Activated CD8-positive, alpha-beta T cell treated with anti-CD3 and anti-CD28 coated beads for 36 hours (primary cell): ENCODE data around the gene MRAP2. TPM values are rescaled to one million over a fixed set of nuclear protein-coding genes. Genes with fewer than 3 reads are reported as not detected.

Experiments
- ATAC-seq: fragments of 200-7000 bp; cut with Tn5 transposase; one replicate; pipeline ENCODE4 v1.10.0; 2021; ENCODE audit warnings: mild to moderate bottlenecking, moderate library complexity
- CTCF ChIA-PET: fragments of 350-600 bp; sonication (Branson Sonifier 250); formaldehyde crosslinking; loops from one replicate; lab custom pipeline; 2021; ENCODE audit warnings: antibody characterized with exemption; lab: Charles Lee
- POLR2A ChIA-PET: fragments of 350-600 bp; sonication (Branson Sonifier 250); formaldehyde crosslinking; loops from one replicate; lab custom pipeline; 2021; ENCODE audit warnings: antibody characterized with exemption; lab: Charles Lee
- DNase-seq: peaks from one replicate; pipeline ENCODE4 v3.0.0-alpha.2; 2020
- H3K27ac Mint-ChIP-seq: one replicate; pipeline ENCODE4 v1.8.0; 2021; ENCODE audit warnings: mild to moderate bottlenecking, mixed read lengths
- H3K27me3 Mint-ChIP-seq: one replicate; pipeline ENCODE4 v1.8.0; 2021; ENCODE audit warnings: mixed read lengths
- H3K36me3 Mint-ChIP-seq: one replicate; pipeline ENCODE4 v1.8.0; 2021; ENCODE audit warnings: low read depth, mixed read lengths
- H3K4me1 Mint-ChIP-seq: one replicate; pipeline ENCODE4 v1.8.0; 2021; ENCODE audit warnings: low read depth, mixed read lengths
- H3K4me3 Mint-ChIP-seq: one replicate; pipeline ENCODE4 v1.8.0; 2021; ENCODE audit warnings: mild to moderate bottlenecking, moderate library complexity, mixed read lengths
- H3K9me3 Mint-ChIP-seq: one replicate; pipeline ENCODE4 v1.8.0; 2021; ENCODE audit warnings: mixed read lengths
- intact Hi-C: fragments of 100-400 bp; cut with micrococcal nuclease; formaldehyde crosslinking; loops from one replicate; pipeline ENCODE4 v1.10.0; 2022
- total RNA-seq, 2 experiments: library from RNA; stranded (reverse); gene quantifications; one replicate each; pipeline ENCODE4 v1.2.3, GENCODE V29; 2021
- TF ChIP-seq, protein P1 (sequence below): fragments of 200-600 bp; IDR thresholded peaks from one replicate; pipeline ENCODE4 v1.8.0; 2022; ENCODE audit warnings: antibody characterized with exemption, mild to moderate bottlenecking

MRAP2 gene
- total RNA-seq, 2 experiments from 2014 or later = not detected

DNA sequence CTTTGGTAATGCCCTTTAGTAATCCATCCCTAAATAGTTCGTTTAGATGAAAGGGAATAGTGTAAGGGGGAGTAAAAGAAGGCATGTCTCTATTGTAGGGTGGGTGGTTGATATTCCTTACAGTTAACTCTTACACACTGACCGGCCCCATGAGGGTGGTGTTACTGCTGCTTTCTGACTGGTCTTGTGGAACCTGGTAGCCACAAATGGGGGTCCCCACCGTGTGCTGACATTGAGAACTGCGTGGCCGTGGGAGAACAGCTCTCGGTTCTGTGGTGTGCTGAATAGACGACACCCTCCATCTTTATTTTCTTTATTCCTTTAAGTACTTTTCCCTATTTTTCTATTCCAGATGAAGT lies 19.3 kb downstream of the MRAP2 start:
- ATAC-seq (no peak), DNase-seq (no peak)
- H3K27me3 Mint-ChIP-seq = peaks cover 4% of the 10 kb centered on the region
- no peak overlapping the region for H3K27ac Mint-ChIP-seq
- no peaks in the 10 kb centered on the region for H3K36me3 Mint-ChIP-seq
- POLR2A ChIA-PET = no interaction called here
- CTCF ChIA-PET = no interaction called here
- TF ChIP-seq, protein P1, sequence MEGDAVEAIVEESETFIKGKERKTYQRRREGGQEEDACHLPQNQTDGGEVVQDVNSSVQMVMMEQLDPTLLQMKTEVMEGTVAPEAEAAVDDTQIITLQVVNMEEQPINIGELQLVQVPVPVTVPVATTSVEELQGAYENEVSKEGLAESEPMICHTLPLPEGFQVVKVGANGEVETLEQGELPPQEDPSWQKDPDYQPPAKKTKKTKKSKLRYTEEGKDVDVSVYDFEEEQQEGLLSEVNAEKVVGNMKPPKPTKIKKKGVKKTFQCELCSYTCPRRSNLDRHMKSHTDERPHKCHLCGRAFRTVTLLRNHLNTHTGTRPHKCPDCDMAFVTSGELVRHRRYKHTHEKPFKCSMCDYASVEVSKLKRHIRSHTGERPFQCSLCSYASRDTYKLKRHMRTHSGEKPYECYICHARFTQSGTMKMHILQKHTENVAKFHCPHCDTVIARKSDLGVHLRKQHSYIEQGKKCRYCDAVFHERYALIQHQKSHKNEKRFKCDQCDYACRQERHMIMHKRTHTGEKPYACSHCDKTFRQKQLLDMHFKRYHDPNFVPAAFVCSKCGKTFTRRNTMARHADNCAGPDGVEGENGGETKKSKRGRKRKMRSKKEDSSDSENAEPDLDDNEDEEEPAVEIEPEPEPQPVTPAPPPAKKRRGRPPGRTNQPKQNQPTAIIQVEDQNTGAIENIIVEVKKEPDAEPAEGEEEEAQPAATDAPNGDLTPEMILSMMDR = no peak
- H3K9me3 Mint-ChIP-seq = no peaks in the 10 kb centered on the region
- H3K4me3 Mint-ChIP-seq = no peak overlapping the region
- intact Hi-C loops = no loop called here
- no peaks in the 10 kb centered on the region for H3K4me1 Mint-ChIP-seq

DNA sequence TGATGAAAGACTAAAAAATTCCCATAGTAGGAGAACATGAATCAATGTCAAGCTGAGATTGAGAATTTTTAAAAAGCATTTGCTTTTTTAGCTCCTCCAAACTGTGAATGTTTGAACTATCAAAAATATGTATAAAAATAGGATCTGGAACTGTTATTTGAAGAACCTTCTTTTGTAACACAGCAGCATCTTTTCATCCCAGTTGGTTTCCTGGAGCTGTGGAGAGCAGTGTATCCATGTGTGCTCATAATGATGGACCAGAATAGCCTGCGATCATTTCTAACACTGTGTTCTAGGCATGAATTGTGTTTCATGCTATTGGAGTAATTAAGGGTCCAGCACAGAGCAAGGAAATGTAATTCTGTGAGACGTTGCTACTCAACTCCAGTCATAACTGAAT lies 22.1 kb downstream of the MRAP2 start:
- DNase-seq (no peak), ATAC-seq (no peak)
- H3K27ac Mint-ChIP-seq = no peak overlapping the region
- no peaks in the 10 kb centered on the region for H3K9me3 Mint-ChIP-seq
- H3K36me3 Mint-ChIP-seq = no peaks in the 10 kb centered on the region
- POLR2A ChIA-PET = no interaction called here
- H3K27me3 Mint-ChIP-seq = peaks cover 1% of the 10 kb centered on the region
- intact Hi-C loops = no loop called here
- CTCF ChIA-PET = no interaction called here
- no peak overlapping the region for H3K4me3 Mint-ChIP-seq
- TF ChIP-seq, protein P1 = no peak
- no peaks in the 10 kb centered on the region for H3K4me1 Mint-ChIP-seq

DNA sequence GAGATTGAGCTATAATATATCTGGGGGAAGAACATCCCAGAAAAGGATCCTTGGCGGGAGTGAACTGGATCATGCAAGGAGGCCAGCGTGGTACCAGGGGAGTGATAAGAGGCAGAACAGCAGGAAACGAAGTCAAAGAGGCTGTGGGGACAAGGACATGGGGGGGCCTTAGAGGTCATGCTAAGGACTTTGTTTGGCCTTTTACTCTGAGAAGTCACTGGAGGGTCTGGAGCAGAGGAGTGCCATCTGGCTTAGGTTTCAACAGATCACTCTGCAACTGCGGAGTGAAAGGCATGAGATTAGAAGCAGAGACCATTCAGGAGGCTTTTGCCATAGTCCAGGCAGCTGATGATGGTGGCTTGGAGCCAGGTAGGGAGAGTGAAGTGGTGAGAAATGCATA lies 24.3 kb downstream of the MRAP2 start:
- Mint-ChIP-seq H3K36me3 (no peaks in the 10 kb centered on the region), H3K27me3 (peaks cover 1% of the 10 kb centered on the region), H3K9me3 (no peaks in the 10 kb centered on the region), H3K27ac (no peak overlapping the region), H3K4me3 (no peak overlapping the region), H3K4me1 (no peaks in the 10 kb centered on the region)
- ATAC-seq (no peak), DNase-seq (no peak)
- ChIA-PET POLR2A (no interaction called here), CTCF (interaction anchor here (1.0 kb wide), 1 partner anchor 162 kb away, joined by 3 read pairs; no protein-coding TSS in a partner anchor)
- TF ChIP-seq, protein P1 = no peak
- intact Hi-C loops = no loop called here

DNA sequence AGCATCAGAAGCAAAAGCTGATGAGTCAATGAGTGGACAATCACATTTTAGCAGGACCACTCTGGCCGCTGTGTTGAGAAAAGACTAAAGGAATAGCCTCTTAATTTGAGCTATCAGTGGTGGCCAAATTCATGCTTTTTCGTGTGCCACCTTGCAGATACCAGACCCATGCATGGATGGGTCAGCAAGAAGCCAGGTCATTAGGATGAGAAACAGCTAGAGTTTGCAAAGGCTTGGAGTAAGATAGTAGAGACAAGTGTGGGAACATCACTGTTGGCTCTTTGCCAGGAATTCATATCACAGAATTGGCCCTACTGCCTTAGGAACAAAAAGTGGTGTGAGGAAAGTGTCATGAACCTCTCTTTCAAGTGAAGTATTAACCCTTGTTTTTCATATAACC lies 25.5 kb downstream of the MRAP2 start:
- no peak overlapping the region for H3K4me3 Mint-ChIP-seq
- no peak overlapping the region for H3K27ac Mint-ChIP-seq
- intact Hi-C loops = no loop called here
- no peaks in the 10 kb centered on the region for H3K4me1 Mint-ChIP-seq
- ATAC-seq (no peak), DNase-seq (no peak)
- no peaks in the 10 kb centered on the region for H3K36me3 Mint-ChIP-seq
- POLR2A ChIA-PET = no interaction called here
- no peaks in the 10 kb centered on the region for H3K9me3 Mint-ChIP-seq
- TF ChIP-seq, protein P1 = no peak
- H3K27me3 Mint-ChIP-seq = peaks cover under 1% of the 10 kb centered on the region
- CTCF ChIA-PET = no interaction called here

DNA sequence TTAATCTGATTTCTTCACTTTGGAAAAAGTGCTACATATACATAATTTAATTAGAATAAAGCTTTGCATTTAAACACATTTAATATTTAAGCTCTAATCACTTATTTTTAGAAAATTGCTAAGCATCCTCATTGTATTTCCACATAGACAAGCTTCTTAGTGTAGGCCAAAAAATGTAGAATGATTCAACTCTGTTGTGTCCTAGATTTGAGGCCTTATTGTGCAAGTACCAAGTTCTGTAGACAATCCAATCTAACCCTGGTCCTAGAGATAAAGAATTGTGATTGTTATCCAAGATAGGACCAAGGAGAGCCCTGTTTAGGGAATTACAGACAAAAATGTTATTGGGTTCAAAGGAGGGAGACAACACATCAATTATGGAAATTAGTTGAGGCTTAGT lies 27.6 kb downstream of the MRAP2 start:
- intact Hi-C loops = no loop called here
- H3K4me3 Mint-ChIP-seq = no peak overlapping the region
- ChIA-PET CTCF (no interaction called here), POLR2A (no interaction called here)
- DNase-seq (no peak), ATAC-seq (no peak)
- no peaks in the 10 kb centered on the region for H3K36me3 Mint-ChIP-seq
- H3K4me1 Mint-ChIP-seq = no peaks in the 10 kb centered on the region
- no peaks in the 10 kb centered on the region for H3K27me3 Mint-ChIP-seq
- H3K27ac Mint-ChIP-seq = no peak overlapping the region
- H3K9me3 Mint-ChIP-seq = no peaks in the 10 kb centered on the region
- TF ChIP-seq, protein P1 = no peak
